ENCODE data around the gene FPGS.

The FPGS gene

GRCh38 chr9:127770905-127771569 is 31.6 kb upstream of the FPGS start:
- peak; percentile 90 to 93 (median 92) for DNase-seq

DNA sequence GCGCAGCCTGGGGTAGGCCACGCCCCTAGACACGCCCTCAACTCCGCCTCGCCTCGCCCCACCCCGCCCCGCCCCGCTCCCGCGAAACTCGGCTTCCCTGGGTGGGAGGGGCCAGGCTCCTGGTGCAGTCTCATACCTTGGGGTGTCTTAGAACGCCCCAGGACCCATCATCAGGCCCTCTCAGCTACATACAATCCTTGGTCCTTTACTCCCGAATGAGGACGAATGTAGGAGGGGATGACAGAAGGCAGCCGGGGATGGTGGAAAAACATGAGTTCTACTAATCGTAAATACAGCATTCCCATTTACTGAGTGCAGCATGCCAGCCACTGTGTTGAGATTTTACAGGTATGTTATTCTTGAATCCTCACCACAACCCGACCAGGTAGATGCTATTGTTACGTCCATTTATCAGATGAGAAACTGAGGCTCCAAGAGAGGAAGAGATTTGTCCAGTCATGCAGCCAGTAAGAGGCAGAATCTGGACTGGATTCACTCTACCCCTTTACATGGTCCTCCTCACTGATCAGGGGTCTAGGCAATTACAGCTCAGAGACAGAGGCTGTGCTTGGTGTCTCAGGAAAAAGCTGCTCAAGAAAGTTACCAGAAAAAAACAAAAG is 31.0 kb upstream of the FPGS start:
- no peak for DNase-seq

- no peak for DNase-seq
Measured at GRCh38 chr9:127772603-127773002, 30.1 kb upstream of the FPGS start.

DNA sequence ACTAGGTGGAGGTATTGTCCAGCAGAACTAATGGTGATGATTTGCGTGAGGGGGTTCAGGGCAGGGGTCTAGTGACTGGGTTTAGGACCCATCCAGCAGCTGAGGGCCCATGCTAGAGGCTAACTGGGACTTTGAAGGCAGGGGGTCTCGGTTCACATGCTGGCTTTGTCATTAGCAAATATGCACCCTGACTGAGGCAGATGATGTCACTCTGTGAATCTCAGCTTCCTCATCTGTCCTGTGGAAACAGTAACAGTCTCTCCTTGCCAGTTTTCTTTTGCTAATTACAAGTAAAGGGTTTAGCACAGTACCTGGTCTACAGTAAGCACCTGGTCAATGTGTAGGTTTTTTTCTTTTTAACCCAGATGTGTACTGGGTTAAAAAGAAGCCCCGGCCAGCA is 29.4 kb upstream of the FPGS start:
- no peak for DNase-seq

DNA sequence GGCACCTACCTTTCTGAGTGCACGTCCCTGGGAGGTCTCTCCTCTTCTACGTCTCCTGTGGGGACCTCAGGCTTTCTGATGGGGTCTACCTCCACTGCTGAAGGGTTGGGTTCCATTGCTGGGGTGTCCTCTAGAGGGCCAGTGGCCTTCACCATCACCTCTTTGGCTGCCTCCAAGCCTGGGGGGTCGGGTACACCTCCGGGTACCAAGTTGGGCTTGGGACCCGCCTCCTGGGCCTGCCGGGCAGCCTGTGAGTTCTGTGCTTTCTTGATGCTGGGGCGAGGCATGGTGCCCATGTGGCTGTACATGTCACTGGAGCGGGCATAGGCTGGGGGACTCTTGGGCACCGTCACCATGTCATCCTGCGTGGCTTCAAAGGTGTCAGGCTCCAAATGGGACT is 28.7 kb upstream of the FPGS start:
- DNase-seq = no peak

DNA sequence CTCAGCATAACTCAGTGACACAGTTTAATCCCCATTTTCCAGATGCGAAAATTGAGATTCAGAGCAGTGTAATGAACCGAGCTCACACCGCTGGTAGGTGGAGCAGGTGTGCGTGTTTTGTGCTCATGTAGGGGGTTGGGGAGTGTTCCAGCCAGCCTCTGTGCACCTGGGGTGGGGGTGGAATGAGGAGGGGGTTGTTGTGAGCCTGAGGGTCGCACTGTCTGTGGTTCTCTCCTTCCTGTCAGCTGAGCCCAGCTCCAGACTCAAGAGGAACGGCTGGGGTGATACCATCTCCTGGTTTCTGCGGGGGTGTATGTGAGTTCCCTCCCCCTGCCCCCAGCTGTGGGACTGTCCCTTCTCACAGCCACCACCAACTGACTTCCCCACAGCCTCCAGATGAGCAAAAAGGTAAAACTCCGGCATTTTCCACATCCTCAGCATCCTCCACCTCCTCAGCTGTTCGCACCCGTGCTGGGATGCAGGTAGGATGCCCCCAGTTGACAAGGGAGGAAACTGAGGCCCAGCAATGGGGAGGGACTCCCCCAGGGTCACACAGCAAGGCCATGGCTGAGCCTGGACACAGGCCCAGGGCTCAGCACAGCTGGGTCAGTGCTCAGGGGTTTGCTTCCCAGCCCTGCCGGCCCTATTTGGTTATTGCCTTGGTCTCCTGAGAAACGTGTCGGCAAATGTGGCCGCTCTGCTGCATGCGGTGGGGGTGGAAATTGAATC is 26.3 kb upstream of the FPGS start:
- peak; percentile 59 to 86 (median 73) for DNase-seq

DNA sequence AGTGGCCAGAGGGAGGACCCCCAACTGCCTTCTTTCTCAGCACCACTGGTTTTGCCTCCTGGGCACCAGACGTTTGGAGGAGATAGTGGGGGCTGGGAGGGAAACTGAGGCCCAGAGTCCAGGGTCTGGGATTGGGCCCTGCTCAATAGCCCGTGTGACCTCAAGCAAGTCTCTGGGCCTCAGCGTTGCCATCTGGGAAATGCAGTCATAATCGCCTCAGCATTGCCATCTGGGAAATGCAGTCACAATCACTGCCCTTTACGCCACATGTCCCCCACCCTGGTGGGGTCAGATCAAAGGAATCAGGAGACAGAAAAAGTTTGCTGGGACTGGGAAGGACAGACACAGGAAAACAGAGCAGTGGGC is 25.8 kb upstream of the FPGS start:
- DNase-seq = no peak

GRCh38 chr9:127777368-127777980 is 25.2 kb upstream of the FPGS start:
- DNase-seq = peak in 1 of 6 experiments; percentile 17

DNA sequence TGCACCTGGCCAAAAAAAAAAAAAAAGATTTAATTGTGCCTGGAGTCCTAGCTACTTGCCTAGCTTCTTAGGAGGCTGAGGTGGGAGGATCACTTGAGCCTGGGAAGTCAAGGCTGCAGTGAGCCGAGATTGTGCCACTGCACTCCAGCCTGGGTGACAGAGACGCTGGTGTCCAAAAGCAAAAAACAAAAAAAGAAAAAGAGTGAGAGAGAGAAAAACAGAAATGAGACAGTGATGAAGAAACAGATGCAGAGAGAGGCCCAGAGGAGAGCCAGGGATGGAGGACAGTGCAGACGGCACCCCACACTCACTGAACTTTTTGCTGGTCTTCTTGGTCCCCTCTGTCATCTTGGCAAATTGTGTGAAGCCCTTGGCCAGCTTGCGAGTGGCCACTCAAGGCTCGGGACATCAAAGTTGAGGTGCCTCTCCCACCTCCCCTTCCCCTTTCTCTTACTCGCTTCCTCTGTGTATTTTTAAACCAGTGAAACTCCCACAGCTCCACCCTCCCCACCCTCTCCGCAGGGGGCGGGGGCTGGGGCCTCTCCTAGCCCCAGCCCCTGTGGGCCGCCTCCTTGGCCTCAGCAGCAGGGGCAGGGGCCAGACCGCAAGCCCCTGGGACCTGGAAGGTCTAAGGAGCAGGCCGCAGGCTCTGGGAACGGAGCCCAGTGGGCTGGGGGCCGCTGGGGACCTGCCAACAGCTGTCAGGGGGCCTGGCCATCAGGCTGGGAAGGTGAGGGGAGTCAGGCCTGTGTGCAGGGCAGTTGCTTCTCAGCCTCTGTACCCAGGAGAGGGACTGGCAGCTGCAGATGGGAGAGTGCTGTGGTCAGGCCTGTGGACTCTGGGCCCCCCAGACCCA is 24.2 kb upstream of the FPGS start, which contains the start of gene SH2D3C:
TSS of gene SH2D3C (minus strand) at position 387 of the 856 bp plus-strand sequence. CDS start at position 348, 39 bp downstream.
- DNase-seq = peak in 4 of 6 experiments; percentile 25 to 41 (median 39)

- DNase-seq = peak in 2 of 6 experiments; percentile 35
Measured at GRCh38 chr9:127779136-127779981, 23.3 kb upstream of the FPGS start.

DNA sequence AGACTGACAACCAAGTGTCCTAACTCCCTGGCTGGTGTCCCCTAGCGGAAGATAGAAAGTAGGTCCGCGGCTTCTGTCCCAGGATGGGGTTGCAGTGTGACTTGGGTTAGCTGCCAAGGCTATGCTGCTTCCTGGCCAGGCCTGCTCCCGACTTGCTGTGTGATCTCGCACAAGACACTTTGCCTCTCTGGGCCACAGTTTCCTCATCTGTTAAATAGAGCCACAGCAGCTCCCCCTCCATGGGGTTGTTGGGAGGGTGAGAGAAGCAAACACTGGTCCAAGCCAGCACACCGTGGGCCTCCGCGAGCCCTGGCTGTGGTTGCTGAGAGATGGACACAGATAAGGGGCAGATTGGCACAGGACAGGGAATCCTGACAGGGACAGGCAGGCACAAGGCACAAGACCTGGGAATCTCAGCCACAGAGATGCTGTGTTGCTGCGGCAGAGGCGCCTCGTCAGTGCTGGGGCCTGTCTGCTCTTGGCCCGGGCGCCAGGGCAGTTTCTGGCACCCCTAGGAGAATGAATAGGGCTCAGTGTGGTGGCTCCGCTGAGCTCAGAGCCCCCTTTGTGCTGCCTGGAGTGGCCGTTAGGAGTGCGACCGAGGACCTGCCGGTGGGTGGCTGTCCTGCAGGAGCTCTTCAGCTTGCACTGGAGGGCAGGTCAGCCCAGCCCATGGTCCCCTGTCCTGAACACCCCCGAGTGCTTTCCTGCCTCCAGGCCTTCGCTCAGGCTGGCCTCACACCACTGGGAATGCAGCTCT is 22.4 kb upstream of the FPGS start:
- no peak for DNase-seq

GRCh38 chr9:127780909-127781308 is 21.8 kb upstream of the FPGS start:
- DNase-seq = peak in 3 of 6 experiments; percentile 8 to 26 (median 12)

GRCh38 chr9:127781806-127782205 is 20.9 kb upstream of the FPGS start:
- DNase-seq = no peak

DNA sequence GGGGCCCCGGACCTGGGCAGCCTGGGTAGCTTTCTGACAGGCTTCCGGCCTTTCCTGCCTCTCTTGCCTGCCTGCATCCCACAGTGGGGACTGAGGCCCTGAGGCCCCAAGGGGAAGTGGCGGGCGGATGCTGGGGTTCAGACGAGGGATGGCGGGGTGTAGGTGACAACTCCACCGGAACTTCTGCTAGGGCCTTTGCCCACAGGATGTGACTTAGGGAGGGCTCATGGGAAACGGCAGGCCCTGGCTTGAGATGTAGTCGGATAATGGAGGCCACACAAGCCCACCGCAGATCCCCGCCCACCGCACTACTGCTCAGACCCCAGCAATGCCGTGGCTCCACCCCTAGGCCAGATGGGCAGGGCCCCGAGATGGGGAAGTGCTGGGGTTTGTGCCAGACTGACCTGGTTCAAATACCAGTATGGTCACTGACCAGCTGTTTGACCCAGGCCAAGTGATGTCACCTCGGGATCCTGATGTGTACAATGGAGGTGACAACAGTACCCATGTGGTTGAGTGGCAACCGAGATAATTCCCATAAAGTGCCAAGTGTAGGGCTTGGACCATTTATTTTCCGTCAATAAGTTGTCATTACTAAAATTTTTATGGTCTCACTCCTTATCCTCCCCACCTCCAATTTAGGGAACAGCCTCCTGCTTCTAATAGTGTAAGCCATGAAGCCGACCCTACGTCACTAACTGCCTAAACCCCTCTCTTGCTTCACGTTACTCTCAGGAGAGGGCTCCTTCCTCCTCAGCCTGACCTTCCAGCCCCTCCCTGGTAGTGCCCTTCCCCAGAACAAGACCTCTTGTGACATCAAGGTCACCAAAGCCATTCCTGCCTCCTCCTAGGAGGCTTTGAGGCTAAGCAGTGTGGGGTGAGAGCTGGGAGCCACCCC is 19.3 kb upstream of the FPGS start:
- peak in 5 of 6 experiments; percentile 40 to 67 (median 60) for DNase-seq

GRCh38 chr9:127785023-127785932 is 17.4 kb upstream of the FPGS start:
- peak; percentile 82 to 95 (median 86) for DNase-seq

DNA sequence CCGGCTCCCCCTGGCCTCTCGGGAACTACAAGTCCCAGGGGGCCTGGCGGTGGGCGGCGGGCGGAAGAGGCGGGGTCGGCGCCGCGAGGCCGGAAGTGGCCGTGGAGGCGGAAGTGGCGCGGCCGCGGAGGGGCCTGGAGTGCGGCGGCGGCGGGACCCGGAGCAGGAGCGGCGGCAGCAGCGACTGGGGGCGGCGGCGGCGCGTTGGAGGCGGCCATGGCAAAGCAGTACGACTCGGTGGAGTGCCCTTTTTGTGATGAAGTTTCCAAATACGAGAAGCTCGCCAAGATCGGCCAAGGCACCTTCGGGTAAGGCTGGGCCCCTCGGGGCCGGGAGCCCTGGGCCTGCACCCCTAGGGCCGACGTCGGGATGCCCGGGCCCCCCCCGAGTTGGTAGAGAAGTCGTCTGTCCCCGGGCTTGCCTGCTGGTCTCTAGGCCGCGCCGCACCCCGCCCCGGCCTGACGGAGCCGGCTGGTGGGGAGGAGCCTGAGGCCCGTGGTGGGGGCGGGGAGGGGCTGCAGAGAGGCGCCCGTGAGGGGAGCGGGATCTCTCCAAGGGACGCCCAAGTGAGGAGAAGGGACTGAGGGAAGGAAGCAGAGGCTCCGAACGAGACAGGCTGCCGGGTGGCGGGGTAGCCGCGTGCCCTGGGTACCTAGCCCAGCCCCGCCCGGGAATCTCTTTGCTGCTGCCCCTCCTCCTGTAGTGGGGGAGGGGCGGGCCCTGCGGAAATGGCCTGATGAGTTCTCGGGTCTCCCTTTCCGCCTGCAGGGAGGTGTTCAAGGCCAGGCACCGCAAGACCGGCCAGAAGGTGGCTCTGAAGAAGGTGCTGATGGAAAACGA is 16.5 kb upstream of the FPGS start, which contains the start of gene CDK9:
TSS of gene CDK9 (plus strand) at position 102 of the 840 bp plus-strand sequence. CDS start at position 217, 115 bp downstream.
- peak; percentile 85 to 95 (median 87) for DNase-seq

- peak in 2 of 6 experiments; percentile 41 to 52 for DNase-seq
Measured at GRCh38 chr9:127786773-127787104, 15.9 kb upstream of the FPGS start.
